DOHH2 (cell line): Measurements from ENCODE around the gene GMEB1.

Source experiments
- H3F3A ChIP-seq: fragments of 200-600 bp; sonication (generic), shearing (Covaris generic); 2 replicates; pipeline ENCODE4 v1.6.0; 2016; ENCODE audit warnings: antibody characterized with exemption, mild to moderate bottlenecking; ENCODE audit not compliant: control insufficient read depth, insufficient read depth
- H3K27ac ChIP-seq: fragments of 200-600 bp; sonication (generic); 2 replicates; pipeline ENCODE4 v1.5.1; 2014; ENCODE audit warnings: low read depth, mild to moderate bottlenecking, low read length, moderate library complexity
- H3K27me3 ChIP-seq: fragments of 200-600 bp; sonication (generic); 2 replicates; pipeline ENCODE4 v1.6.1; 2014; ENCODE audit warnings: mild to moderate bottlenecking, low read length, mixed read lengths; ENCODE audit not compliant: control insufficient read depth
- H3K36me3 ChIP-seq: fragments of 200-600 bp; sonication (generic); 2 replicates; pipeline ENCODE4 v1.6.1; 2014; ENCODE audit warnings: mild to moderate bottlenecking, low read length, moderate library complexity, mixed read lengths; ENCODE audit not compliant: control insufficient read depth
- H3K4me1 ChIP-seq: fragments of 200-600 bp; sonication (generic); 2 replicates; pipeline ENCODE4 v1.6.1; 2014; ENCODE audit warnings: mild to moderate bottlenecking, low read length, mixed read lengths; ENCODE audit not compliant: control insufficient read depth
- H3K4me2 ChIP-seq: fragments of 200-600 bp; sonication (generic); 2 replicates; pipeline ENCODE4 v1.6.0; 2014; ENCODE audit warnings: mild to moderate bottlenecking, low read length, moderate library complexity
- H3K4me3 ChIP-seq: fragments of 200-600 bp; sonication (generic); 2 replicates; pipeline ENCODE4 v1.5.1; 2014; ENCODE audit warnings: mild to moderate bottlenecking, low read length, mixed read lengths
- H3K79me2 ChIP-seq: fragments of 200-600 bp; sonication (generic); 2 replicates; pipeline ENCODE4 v1.6.1; 2014; ENCODE audit warnings: mild to moderate bottlenecking, low read length, mixed read lengths; ENCODE audit not compliant: control insufficient read depth
- H3K9me2 ChIP-seq: fragments of 200-600 bp; sonication (generic); replicated peaks from 2 replicates; pipeline ENCODE4 v1.6.1; 2014; ENCODE audit warnings: mild to moderate bottlenecking, low read length, mixed read lengths; ENCODE audit not compliant: control insufficient read depth
- H3K9me3 ChIP-seq: fragments of 200-600 bp; sonication (generic); 2 replicates; pipeline ENCODE4 v1.6.1; 2014; ENCODE audit warnings: antibody characterized with exemption, low read length, mixed read lengths; ENCODE audit not compliant: control insufficient read depth, insufficient read depth
- H4K20me1 ChIP-seq: fragments of 200-600 bp; sonication (generic); 2 replicates; pipeline ENCODE4 v1.6.0; 2014; ENCODE audit warnings: low read depth, mild to moderate bottlenecking, antibody characterized with exemption, low read length, moderate library complexity; ENCODE audit not compliant: control insufficient read depth, insufficient read depth
- CTCF ChIP-seq: fragments of 200-600 bp; sonication (generic); IDR thresholded peaks from one replicate; pipeline ENCODE4 v1.5.1; 2014; ENCODE audit warnings: antibody characterized with exemption, mild to moderate bottlenecking, low read depth, low read length; ENCODE audit not compliant: poor library complexity, severe bottlenecking
- EZH2phosphoT487 ChIP-seq: fragments of 200-600 bp; sonication (generic); IDR thresholded peaks from 2 replicates; pipeline ENCODE4 v1.6.1; 2017; ENCODE audit warnings: borderline replicate concordance, mild to moderate bottlenecking, antibody characterized with exemption, low read length, moderate library complexity, mixed read lengths

GMEB1 gene

GRCh38 chr1:28751315-28752060 is 82.9 kb downstream of the GMEB1 start:
- H3K4me2 ChIP-seq: 0 out of 2 replicates have a peak overlapping the region, but pooled peaks have one; percentile 6
- peaks cover 100% of the 10 kb centered on the region for H3K79me2 ChIP-seq
- H3K9me2 ChIP-seq: no peaks in the 10 kb centered on the region
- no peak overlapping the region for H3K27ac ChIP-seq
- peaks cover 39% of the 10 kb centered on the region for H3K4me1 ChIP-seq
- peaks cover 30% of the 10 kb centered on the region for H4K20me1 ChIP-seq
- peaks cover 80% of the 10 kb centered on the region for H3K36me3 ChIP-seq
- H3F3A ChIP-seq: peaks cover 10% of the 10 kb centered on the region
- no peak for TF ChIP-seq CTCF
- H3K27me3 ChIP-seq: no peaks in the 10 kb centered on the region
- no peak overlapping the region for H3K4me3 ChIP-seq
- H3K9me3 ChIP-seq: no peaks in the 10 kb centered on the region

DNA sequence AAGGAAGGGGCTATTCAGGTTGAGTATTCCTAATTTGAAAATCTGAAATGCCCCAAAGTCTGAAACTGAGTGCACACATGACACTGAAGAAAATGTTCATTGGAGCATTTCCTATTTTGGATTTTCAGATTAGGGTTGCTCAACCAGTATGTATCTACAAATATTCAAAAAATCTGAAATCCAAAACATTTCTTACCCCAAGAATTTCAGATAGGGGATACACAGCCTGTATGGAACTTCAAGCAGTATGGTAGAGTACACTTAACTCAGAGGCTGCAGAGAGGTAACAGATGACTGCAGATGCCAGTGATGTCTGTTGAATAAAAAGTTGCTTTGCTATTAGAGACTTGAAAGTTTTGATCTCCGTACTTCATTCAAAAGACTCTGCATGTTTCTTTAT is 87.1 kb downstream of the GMEB1 start:
- H3K27me3 ChIP-seq: no peaks in the 10 kb centered on the region
- peaks cover 80% of the 10 kb centered on the region for H3K36me3 ChIP-seq
- 0 out of 2 replicates have a peak overlapping the region, but pooled peaks have one; percentile 4 for H3K4me2 ChIP-seq
- TF ChIP-seq CTCF (no peak), EZH2phosphoT487 (no peak)
- peaks cover 100% of the 10 kb centered on the region for H3K79me2 ChIP-seq
- H3K9me2 ChIP-seq: no peaks in the 10 kb centered on the region
- no peak overlapping the region for H3K27ac ChIP-seq
- peaks cover 48% of the 10 kb centered on the region for H4K20me1 ChIP-seq
- H3K4me3 ChIP-seq: no peak overlapping the region
- H3K9me3 ChIP-seq: no peaks in the 10 kb centered on the region
- peaks cover 8% of the 10 kb centered on the region; the same call in 1 of the 2 replicates for H3F3A ChIP-seq
- H3K4me1 ChIP-seq: peaks cover 12% of the 10 kb centered on the region; the same call in 1 of the 2 replicates

DNA sequence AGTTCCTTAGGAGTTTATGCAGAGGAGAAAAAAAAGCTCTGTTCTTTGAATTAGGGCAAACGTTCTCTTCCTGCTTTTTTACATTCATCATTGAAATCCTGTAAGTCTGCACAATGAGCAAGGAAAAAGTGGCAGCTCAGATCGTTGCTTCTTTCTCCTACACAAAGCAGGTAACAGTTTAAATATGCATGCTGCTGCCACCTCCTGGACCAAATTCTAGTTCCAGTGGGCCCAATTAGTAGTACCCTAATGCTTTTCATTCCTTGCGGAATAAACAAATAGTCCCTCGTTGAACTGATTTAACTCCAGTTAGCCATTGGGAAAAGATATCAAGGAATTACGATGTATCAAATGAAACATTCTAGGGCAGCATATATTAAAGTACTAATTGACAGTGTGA is 88.3 kb downstream of the GMEB1 start:
- peaks cover 78% of the 10 kb centered on the region for H3K36me3 ChIP-seq
- no peak overlapping the region for H3K27ac ChIP-seq

More for the DNA sequence above, 88.3 kb downstream of the GMEB1 start:
- Histone ChIP-seq H3K79me2 (peaks cover 100% of the 10 kb centered on the region), H3K27me3 (no peaks in the 10 kb centered on the region), H3K9me2 (no peaks in the 10 kb centered on the region), H3F3A (peaks cover 8% of the 10 kb centered on the region; the same call in 1 of the 2 replicates), H3K4me3 (no peak overlapping the region), H4K20me1 (peaks cover 44% of the 10 kb centered on the region), H3K9me3 (no peaks in the 10 kb centered on the region), H3K4me2 (no peak overlapping the region), H3K4me1 (peaks cover 8% of the 10 kb centered on the region; the same call in 1 of the 2 replicates)
- TF ChIP-seq EZH2phosphoT487 (no peak), CTCF (peak; percentile 43)
